Measurements from ENCODE around the gene TCF12. TPM values are rescaled to one million over a fixed set of nuclear protein-coding genes. Genes with fewer than 3 reads are reported as not detected.
A peak's percentile ranks its signal among the peaks of the same experiment; 100 is the strongest.

TCF12 gene
- total RNA-seq, 2 experiments from 2014 or later, result 63.7 to 64.6 TPM

- Mint-ChIP-seq H3K27me3 (no peaks in the 10 kb centered on the region), H3K4me3 (no peak overlapping the region), H3K36me3 (peaks cover 16% of the 10 kb centered on the region), H3K27ac (no peak overlapping the region), H3K9me3 (no peaks in the 10 kb centered on the region), H3K4me1 (ENCODE audit: low read depth) (peaks cover 5% of the 10 kb centered on the region)
- intact Hi-C loops (cut with micrococcal nuclease), result no loop called here
- DNase-seq, result no peak
- ChIA-PET CTCF (interaction anchor here (1.0 to 1.2 kb wide), 2 partner anchors 22 to 26 kb away, joined by 4 read pairs; no protein-coding TSS in a partner anchor), POLR2A (no interaction called here)
These were observed 205.6 kb downstream of the TCF12 start for GRCh38 chr15:57124036-57124435.

GRCh38 chr15:57129064-57129463, 210.6 kb downstream of the TCF12 start:
- Mint-ChIP-seq H3K27me3 (no peaks in the 10 kb centered on the region), H3K36me3 (peaks cover 15% of the 10 kb centered on the region), H3K27ac (no peak overlapping the region), H3K4me3 (no peak overlapping the region), H3K4me1 (ENCODE audit: low read depth) (peaks cover 29% of the 10 kb centered on the region), H3K9me3 (no peaks in the 10 kb centered on the region)
- intact Hi-C loops (cut with micrococcal nuclease), result no loop called here
- ChIA-PET POLR2A (no interaction called here), CTCF (interaction anchor here (1.4 kb wide), 1 partner anchor 9 kb away, joined by 6 read pairs; no protein-coding TSS in a partner anchor)
- no peak for DNase-seq

GRCh38 chr15:57130956-57131355, 212.5 kb downstream of the TCF12 start:
- no peak for DNase-seq
- H3K4me3 Mint-ChIP-seq, result no peak overlapping the region
- no peak overlapping the region for H3K27ac Mint-ChIP-seq
- no peaks in the 10 kb centered on the region for H3K27me3 Mint-ChIP-seq
- peaks cover 10% of the 10 kb centered on the region for H3K36me3 Mint-ChIP-seq
- intact Hi-C loops (cut with micrococcal nuclease), result no loop called here
- POLR2A ChIA-PET, result no interaction called here
- H3K9me3 Mint-ChIP-seq, result no peaks in the 10 kb centered on the region
- CTCF ChIA-PET, result interaction anchor here (0.5 to 1.8 kb wide), 2 partner anchors 15 to 601 kb away, joined by 3 to 7 read pairs; no protein-coding TSS in a partner anchor
- H3K4me1 Mint-ChIP-seq (ENCODE audit: low read depth), result peaks cover 38% of the 10 kb centered on the region

GRCh38 chr15:57133127-57133968, 214.9 kb downstream of the TCF12 start:
- ChIA-PET CTCF (interaction anchor here (1.2 kb wide), 1 partner anchor 13 kb away, joined by 3 read pairs; no protein-coding TSS in a partner anchor), POLR2A (no interaction called here)
- no peak overlapping the region for H3K4me3 Mint-ChIP-seq
- no peaks in the 10 kb centered on the region for H3K9me3 Mint-ChIP-seq
- H3K36me3 Mint-ChIP-seq, result peaks cover 8% of the 10 kb centered on the region
- DNase-seq, result peak; percentile 10
- H3K27me3 Mint-ChIP-seq, result no peaks in the 10 kb centered on the region
- H3K27ac Mint-ChIP-seq, result no peak overlapping the region
- intact Hi-C loops (cut with micrococcal nuclease), result no loop called here
- peaks cover 38% of the 10 kb centered on the region for H3K4me1 Mint-ChIP-seq (ENCODE audit: low read depth)

- H3K4me1 Mint-ChIP-seq (ENCODE audit: low read depth), result peaks cover 32% of the 10 kb centered on the region
- H3K9me3 Mint-ChIP-seq, result no peaks in the 10 kb centered on the region
- CTCF ChIA-PET, result interaction anchor here (1.2 kb wide), 1 partner anchor 12 kb away, joined by 3 read pairs; no protein-coding TSS in a partner anchor
- H3K4me3 Mint-ChIP-seq, result no peak overlapping the region
- intact Hi-C loops (cut with micrococcal nuclease), result no loop called here
- no peaks in the 10 kb centered on the region for H3K27me3 Mint-ChIP-seq
- H3K27ac Mint-ChIP-seq, result no peak overlapping the region
- peaks cover 8% of the 10 kb centered on the region for H3K36me3 Mint-ChIP-seq
- POLR2A ChIA-PET, result no interaction called here
- no peak for DNase-seq
These were observed 215.7 kb downstream of the TCF12 start for GRCh38 chr15:57134071-57134605.

GRCh38 chr15:57134851-57135250, 216.4 kb downstream of the TCF12 start:
- H3K4me1 Mint-ChIP-seq (ENCODE audit: low read depth), result peaks cover 31% of the 10 kb centered on the region
- intact Hi-C loops (cut with micrococcal nuclease), result no loop called here
- H3K4me3 Mint-ChIP-seq, result no peak overlapping the region
- H3K9me3 Mint-ChIP-seq, result no peaks in the 10 kb centered on the region
- no peak overlapping the region for H3K27ac Mint-ChIP-seq
- ChIA-PET POLR2A (no interaction called here), CTCF (interaction anchor here (1.2 kb wide), 1 partner anchor 12 kb away, joined by 3 read pairs; no protein-coding TSS in a partner anchor)
- no peaks in the 10 kb centered on the region for H3K27me3 Mint-ChIP-seq
- peaks cover 5% of the 10 kb centered on the region for H3K36me3 Mint-ChIP-seq
- no peak for DNase-seq

GRCh38 chr15:57135800-57136199, 217.4 kb downstream of the TCF12 start:
- no peak overlapping the region for H3K27ac Mint-ChIP-seq
- no peak overlapping the region for H3K4me3 Mint-ChIP-seq
- no peaks in the 10 kb centered on the region for H3K27me3 Mint-ChIP-seq
- intact Hi-C loops (cut with micrococcal nuclease), result no loop called here
- peaks cover 29% of the 10 kb centered on the region for H3K4me1 Mint-ChIP-seq (ENCODE audit: low read depth)
- CTCF ChIA-PET, result interaction anchor here (0.6 to 1.5 kb wide), 8 partner anchors 9 to 701 kb away, joined by 3 to 5 read pairs (median 3); no protein-coding TSS in a partner anchor
- H3K9me3 Mint-ChIP-seq, result no peaks in the 10 kb centered on the region
- POLR2A ChIA-PET, result no interaction called here
- DNase-seq, result no peak
- no peaks in the 10 kb centered on the region for H3K36me3 Mint-ChIP-seq

- no peak overlapping the region for H3K4me3 Mint-ChIP-seq
- no peaks in the 10 kb centered on the region for H3K9me3 Mint-ChIP-seq
- no peaks in the 10 kb centered on the region for H3K27me3 Mint-ChIP-seq
- POLR2A ChIA-PET, result no interaction called here
- peaks cover 15% of the 10 kb centered on the region for H3K4me1 Mint-ChIP-seq (ENCODE audit: low read depth)
- intact Hi-C loops (cut with micrococcal nuclease), result no loop called here
- no peaks in the 10 kb centered on the region for H3K36me3 Mint-ChIP-seq
- no peak for DNase-seq
- H3K27ac Mint-ChIP-seq, result no peak overlapping the region
- CTCF ChIA-PET, result interaction anchor here (0.8 to 1.5 kb wide), 3 partner anchors 8 to 50 kb away, joined by 3 to 6 read pairs (median 4); no protein-coding TSS in a partner anchor
These were observed 219.9 kb downstream of the TCF12 start for GRCh38 chr15:57138349-57138788.

- no peak overlapping the region for H3K4me3 Mint-ChIP-seq
- POLR2A ChIA-PET, result no interaction called here
- intact Hi-C loops (cut with micrococcal nuclease), result no loop called here
- H3K9me3 Mint-ChIP-seq, result no peaks in the 10 kb centered on the region
- DNase-seq, result no peak
- peaks cover 4% of the 10 kb centered on the region for H3K4me1 Mint-ChIP-seq (ENCODE audit: low read depth)
- CTCF ChIA-PET, result interaction anchor here (0.6 kb wide), 1 partner anchor 102 kb away, joined by 3 read pairs; no protein-coding TSS in a partner anchor
- H3K27ac Mint-ChIP-seq, result no peak overlapping the region
- no peaks in the 10 kb centered on the region for H3K36me3 Mint-ChIP-seq
- H3K27me3 Mint-ChIP-seq, result no peaks in the 10 kb centered on the region
These were observed 225.2 kb downstream of the TCF12 start for GRCh38 chr15:57143511-57144078.

GRCh38 chr15:57144448-57144847, 226.0 kb downstream of the TCF12 start:
- no peak for DNase-seq
- H3K9me3 Mint-ChIP-seq, result no peaks in the 10 kb centered on the region
- H3K4me1 Mint-ChIP-seq (ENCODE audit: low read depth), result peaks cover 4% of the 10 kb centered on the region
- ChIA-PET POLR2A (no interaction called here), CTCF (interaction anchor here (1.0 to 4.7 kb wide), 4 partner anchors 8 to 653 kb away, joined by 3 to 88 read pairs (median 4); no protein-coding TSS in a partner anchor)
- H3K27me3 Mint-ChIP-seq, result no peaks in the 10 kb centered on the region
- peaks cover 4% of the 10 kb centered on the region for H3K36me3 Mint-ChIP-seq
- no peak overlapping the region for H3K27ac Mint-ChIP-seq
- no peak overlapping the region for H3K4me3 Mint-ChIP-seq
- intact Hi-C loops (cut with micrococcal nuclease), result no loop called here

GRCh38 chr15:57146506-57147201, 228.2 kb downstream of the TCF12 start:
- Mint-ChIP-seq H3K36me3 (peaks cover 21% of the 10 kb centered on the region), H3K27me3 (no peaks in the 10 kb centered on the region), H3K27ac (no peak overlapping the region), H3K4me3 (no peak overlapping the region), H3K4me1 (ENCODE audit: low read depth) (peaks cover 4% of the 10 kb centered on the region), H3K9me3 (peaks cover 15% of the 10 kb centered on the region)
- ChIA-PET CTCF (interaction anchor here (0.6 to 4.7 kb wide), 18 partner anchors 8 to 381 kb away, joined by 3 to 88 read pairs (median 4); no protein-coding TSS in a partner anchor), POLR2A (no interaction called here)
- intact Hi-C loops (cut with micrococcal nuclease), result loop anchor here (1.0 kb wide), 1 partner anchor 160 kb away; no protein-coding TSS in a partner anchor
- DNase-seq, result no peak
